Neuron (in vitro differentiated cells): ENCODE measurements around the gene PBXIP1.
"Not testable (repeated sequence)": the region's sequence is repeated elsewhere in the genome, so short reads cannot be mapped to it uniquely, and the experiment has no call there.

ENCODE experiments used
- H2AFZ ChIP-seq: one replicate; pipeline ENCODE4 v1.6.1; 2013; ENCODE audit warnings: low read depth, mild to moderate bottlenecking, inconsistent platforms, low read length, moderate library complexity
- H3K27me3 ChIP-seq: one replicate; pipeline ENCODE4 v1.6.1; 2013; ENCODE audit warnings: low read length; ENCODE audit not compliant: insufficient read depth
- H3K36me3 ChIP-seq: one replicate; pipeline ENCODE4 v1.6.1; 2013; ENCODE audit warnings: low read length; ENCODE audit not compliant: insufficient read depth
- H3K4me1 ChIP-seq: one replicate; pipeline ENCODE4 v1.6.1; 2013; ENCODE audit warnings: low read length; ENCODE audit not compliant: insufficient read depth
- H3K4me3 ChIP-seq: 2 replicates; pipeline ENCODE4 v1.5.1; 2013; ENCODE audit warnings: mild to moderate bottlenecking, low read length, moderate library complexity
- H3K9me3 ChIP-seq: one replicate; pipeline ENCODE4 v1.6.1; 2013; ENCODE audit warnings: low read length

The PBXIP1 gene

DNA sequence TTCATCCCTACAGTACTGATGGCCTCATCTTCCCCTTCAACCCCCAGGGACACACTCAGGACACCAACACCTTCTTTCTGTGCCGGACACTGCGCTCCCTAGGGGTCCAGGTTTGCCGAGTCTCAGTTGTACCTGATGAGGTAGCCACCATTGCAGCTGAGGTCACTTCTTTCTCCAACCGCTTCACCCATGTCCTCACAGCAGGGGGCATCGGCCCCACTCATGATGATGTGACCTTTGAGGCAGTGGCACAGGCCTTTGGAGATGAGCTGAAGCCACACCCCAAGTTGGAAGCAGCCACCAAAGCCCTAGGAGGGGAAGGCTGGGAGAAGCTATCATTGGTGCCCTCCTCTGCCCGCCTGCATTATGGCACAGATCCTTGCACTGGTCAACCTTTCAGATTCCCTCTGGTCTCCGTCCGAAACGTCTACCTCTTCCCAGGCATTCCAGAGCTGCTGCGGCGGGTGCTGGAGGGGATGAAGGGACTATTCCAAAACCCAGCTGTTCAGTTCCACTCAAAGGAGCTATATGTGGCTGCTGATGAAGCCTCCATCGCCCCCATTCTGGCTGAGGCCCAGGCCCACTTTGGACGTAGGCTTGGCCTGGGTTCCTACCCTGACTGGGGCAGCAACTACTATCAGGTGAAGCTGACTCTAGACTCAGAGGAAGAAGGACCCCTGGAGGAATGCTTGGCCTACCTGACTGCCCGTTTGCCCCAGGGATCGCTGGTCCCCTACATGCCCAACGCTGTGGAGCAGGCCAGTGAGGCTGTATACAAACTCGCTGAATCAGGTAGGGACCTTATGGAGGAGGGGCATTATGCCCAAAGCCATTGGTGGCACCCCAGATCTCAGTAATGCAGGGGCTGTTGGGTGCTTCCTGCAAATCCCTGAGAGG lies 32.4 kb upstream of the PBXIP1 start:
- H3K4me3 ChIP-seq, result no peak overlapping the region
- H3K27me3 ChIP-seq, result no peaks in the 10 kb centered on the region
- no peaks in the 10 kb centered on the region for H3K9me3 ChIP-seq
- no peak overlapping the region for H2AFZ ChIP-seq
- H3K36me3 ChIP-seq, result peaks cover 42% of the 10 kb centered on the region
- H3K4me1 ChIP-seq, result peaks cover 11% of the 10 kb centered on the region

DNA sequence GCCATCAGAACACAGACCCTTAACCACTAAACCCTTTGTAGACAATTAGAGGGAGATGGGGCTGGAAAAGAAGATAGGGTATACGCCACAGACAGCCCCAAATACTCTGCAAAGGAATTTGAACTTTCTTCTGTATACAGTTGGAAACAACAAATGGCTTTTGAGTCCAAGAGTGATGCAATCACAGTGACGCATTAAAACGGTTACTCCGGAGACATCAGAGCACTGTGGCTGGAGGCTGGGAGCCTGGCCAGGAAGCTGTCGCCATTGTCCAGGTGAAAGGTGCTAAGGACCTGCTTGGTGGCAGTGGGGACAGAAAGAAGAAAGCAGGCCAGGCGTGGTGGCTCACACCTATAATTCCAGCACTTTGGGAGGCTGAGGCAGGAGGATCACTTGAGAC lies 31.4 kb upstream of the PBXIP1 start:
- H2AFZ ChIP-seq, result no peak overlapping the region
- no peak overlapping the region for H3K4me3 ChIP-seq
- peaks cover 36% of the 10 kb centered on the region for H3K36me3 ChIP-seq
- no peaks in the 10 kb centered on the region for H3K9me3 ChIP-seq
- peaks cover 10% of the 10 kb centered on the region for H3K4me1 ChIP-seq
- no peaks in the 10 kb centered on the region for H3K27me3 ChIP-seq

DNA sequence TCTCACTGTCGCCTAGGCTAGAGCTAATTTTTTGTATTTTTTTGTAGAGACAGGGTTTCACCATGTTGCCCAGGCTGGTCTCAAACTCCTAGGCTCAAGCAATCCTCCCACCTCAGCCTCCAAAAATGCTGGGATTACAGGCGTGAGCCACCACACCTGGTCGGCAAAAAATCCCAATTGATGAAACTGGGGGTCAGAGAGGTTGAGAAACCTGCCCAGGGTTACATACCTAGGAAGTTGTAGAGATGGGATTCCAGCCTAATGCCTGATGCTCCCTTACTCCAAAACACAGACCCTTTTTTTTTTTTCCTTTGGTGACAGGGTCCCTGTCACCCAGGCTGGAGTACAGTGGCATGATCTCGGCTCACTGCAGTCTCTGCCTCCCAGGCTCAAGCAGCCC lies 30.8 kb upstream of the PBXIP1 start:
- H3K27me3 ChIP-seq, H2AFZ ChIP-seq, H3K9me3 ChIP-seq, H3K4me1 ChIP-seq, H3K4me3 ChIP-seq: not testable (repeated sequence)
- H3K36me3 ChIP-seq, result peaks cover 36% of the 10 kb centered on the region

GRCh38 chr1:154983776-154984466 lies 28.0 kb upstream of the PBXIP1 start:
- Histone ChIP-seq H3K27me3 (no peaks in the 10 kb centered on the region), H3K4me1 (peaks cover 10% of the 10 kb centered on the region), H3K4me3 (peak overlapping the region; percentile 62), H3K9me3 (no peaks in the 10 kb centered on the region), H3K36me3 (peaks cover 24% of the 10 kb centered on the region), H2AFZ (no peak overlapping the region)

- Histone ChIP-seq H3K36me3 (peaks cover 22% of the 10 kb centered on the region), H3K27me3 (no peaks in the 10 kb centered on the region), H3K4me3 (peak within 1 kb of the TSS; percentile 62), H3K4me1 (peaks cover 10% of the 10 kb centered on the region), H3K9me3 (no peaks in the 10 kb centered on the region), H2AFZ (peak within 1 kb of the TSS; percentile 44)
Measured at GRCh38 chr1:154982897-154983648, 27.2 kb upstream of the PBXIP1 start, which contains the start of gene FLAD1. FLAD1 (plus strand) TSS chr1:154983344; CDS start chr1:154983695, 351 bp downstream.

- Histone ChIP-seq H3K9me3 (no peaks in the 10 kb centered on the region), H3K4me3 (peak overlapping the region; percentile 62), H3K4me1 (peaks cover 10% of the 10 kb centered on the region), H2AFZ (peak overlapping the region; percentile 44), H3K36me3 (peaks cover 19% of the 10 kb centered on the region), H3K27me3 (no peaks in the 10 kb centered on the region)
Measured at GRCh38 chr1:154982341-154982740, 26.4 kb upstream of the PBXIP1 start.

DNA sequence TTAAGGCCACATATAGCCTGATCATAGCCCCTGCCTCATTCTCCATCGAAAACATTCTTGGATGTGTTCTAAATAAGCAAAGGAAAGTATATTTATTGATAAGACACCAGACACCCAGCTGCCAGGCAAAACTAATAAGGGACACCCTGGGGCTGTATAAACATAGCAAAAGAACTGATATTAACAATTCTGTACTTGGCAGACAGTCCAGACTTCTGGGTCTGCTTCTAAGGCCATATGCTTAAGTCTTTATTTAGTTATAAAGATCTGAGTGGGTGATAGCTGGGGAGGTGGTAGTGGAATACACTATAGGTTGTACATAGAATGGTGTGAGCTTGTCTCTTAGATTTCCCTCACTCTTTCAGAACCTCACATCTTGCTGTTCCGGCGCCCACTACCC lies 22.5 kb upstream of the PBXIP1 start:
- Histone ChIP-seq H3K9me3 (no peaks in the 10 kb centered on the region), H3K36me3 (peaks cover 13% of the 10 kb centered on the region), H3K4me1 (peaks cover 17% of the 10 kb centered on the region), H2AFZ (no peak overlapping the region), H3K4me3 (no peak overlapping the region), H3K27me3 (no peaks in the 10 kb centered on the region)

- not testable (repeated sequence) for H3K9me3 ChIP-seq, H3K27me3 ChIP-seq, H3K4me3 ChIP-seq, H2AFZ ChIP-seq
- H3K36me3 ChIP-seq, result peaks cover 13% of the 10 kb centered on the region
- H3K4me1 ChIP-seq, result peaks cover 20% of the 10 kb centered on the region
Measured at GRCh38 chr1:154977762-154978161, 21.9 kb upstream of the PBXIP1 start.

GRCh38 chr1:154975409-154976059 lies 19.6 kb upstream of the PBXIP1 start:
- peaks cover 37% of the 10 kb centered on the region for H3K4me1 ChIP-seq
- H3K36me3 ChIP-seq, result peaks cover 13% of the 10 kb centered on the region
- H2AFZ ChIP-seq, result peak overlapping the region; percentile 0
- H3K4me3 ChIP-seq, result peak overlapping the region; percentile 89
- no peaks in the 10 kb centered on the region for H3K27me3 ChIP-seq
- no peaks in the 10 kb centered on the region for H3K9me3 ChIP-seq

- peaks cover 13% of the 10 kb centered on the region for H3K36me3 ChIP-seq
- H2AFZ ChIP-seq, result peak overlapping the region; percentile 0
- no peaks in the 10 kb centered on the region for H3K9me3 ChIP-seq
- H3K4me1 ChIP-seq, result peaks cover 44% of the 10 kb centered on the region
- H3K4me3 ChIP-seq, result peak overlapping the region; percentile 89
- no peaks in the 10 kb centered on the region for H3K27me3 ChIP-seq
Measured at GRCh38 chr1:154974808-154975408, 19.0 kb upstream of the PBXIP1 start.

GRCh38 chr1:154974102-154974807 lies 18.4 kb upstream of the PBXIP1 start, which contains the start of gene CKS1B:
CKS1B (plus strand) TSS chr1:154974681; CDS start chr1:154974746, 65 bp downstream.
- Histone ChIP-seq H3K9me3 (no peaks in the 10 kb centered on the region), H3K27me3 (no peaks in the 10 kb centered on the region), H3K36me3 (peaks cover 11% of the 10 kb centered on the region), H3K4me1 (peaks cover 50% of the 10 kb centered on the region), H3K4me3 (peak within 1 kb of the TSS; percentile 89), H2AFZ (peak within 1 kb of the TSS; percentile 46)
